ENCODE data around the gene GATAD2B. TPM values are rescaled to one million over a fixed set of nuclear protein-coding genes. Genes with fewer than 3 reads are reported as not detected.

The GATAD2B gene
- total and polyA plus RNA-seq, 2 donors (not counting 3 experiments of a cell fraction or from before 2014, with no cell fraction given), result 8.5 to 46.3 TPM

DNA sequence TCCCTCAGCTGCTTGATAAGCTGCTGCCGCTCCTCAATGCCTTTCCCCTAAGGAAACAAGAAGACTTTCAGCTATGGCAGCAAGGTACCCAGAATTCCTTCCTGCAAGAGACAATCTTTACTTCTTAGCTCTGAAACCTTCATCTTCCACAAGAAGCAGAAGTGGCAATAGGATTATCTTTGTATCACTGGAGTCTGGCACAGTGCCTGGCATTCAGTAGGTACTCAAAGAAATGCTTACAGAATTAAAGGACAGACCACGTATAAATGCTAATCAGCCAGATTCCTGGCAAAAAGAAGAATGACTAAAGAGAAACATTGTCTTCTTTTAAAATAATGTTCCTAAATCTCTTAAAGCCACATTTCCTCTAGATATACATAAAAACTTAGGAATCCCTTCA is 103.9 kb downstream of the GATAD2B start:
- POLR2A ChIA-PET, result no interaction called here
- FAIRE-seq, result no peak
- TF ChIP-seq JUN (IDR thresholded peaks at IDR 0.05; ENCODE audit: borderline replicate concordance, insufficient read depth, insufficient read length, low read depth) (no peak), GATA2 (IDR thresholded peaks at IDR 0.05; ENCODE audit: insufficient read depth, insufficient read length, low read depth, low read length) (no peak), CTCF (IDR thresholded peaks at IDR 0.05; ENCODE audit: extremely low read depth in 1 of 2, insufficient read depth in 1 of 2, low read depth in 1 of 2, low read length in 2 of 2) (no peak), POLR2A (IDR thresholded peaks at IDR 0.05; ENCODE audit: low read depth, low read length) (no peak), POLR2AphosphoS5 (IDR thresholded peaks at IDR 0.05; ENCODE audit: insufficient read depth, low read depth, low read length) (no peak), FOS (IDR thresholded peaks at IDR 0.05; ENCODE audit: borderline replicate concordance, insufficient read depth, low read length) (no peak), EZH2 (IDR thresholded peaks at IDR 0.05; ENCODE audit: borderline replicate concordance, low read depth, low read length, severe bottlenecking) (no peak), MYC (IDR thresholded peaks at IDR 0.05; ENCODE audit: low read depth, low read length) (no peak)
- TF ChIP-seq, protein P1, sequence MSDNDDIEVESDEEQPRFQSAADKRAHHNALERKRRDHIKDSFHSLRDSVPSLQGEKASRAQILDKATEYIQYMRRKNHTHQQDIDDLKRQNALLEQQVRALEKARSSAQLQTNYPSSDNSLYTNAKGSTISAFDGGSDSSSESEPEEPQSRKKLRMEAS (IDR thresholded peaks at IDR 0.05; ENCODE audit: insufficient read depth, insufficient read length), result no peak

More for the DNA sequence above, 103.9 kb downstream of the GATAD2B start:
- Histone ChIP-seq H3K9me3 (replicated peaks; ENCODE audit: control insufficient read depth, insufficient read depth, low read length) (no peaks in the 10 kb centered on the region), H3K9ac (replicated peaks; ENCODE audit: extremely low read depth, insufficient read depth, low read length) (no peak overlapping the region), H3K27ac (ENCODE audit: insufficient read depth, low read depth, low read length) (no peak overlapping the region), H3K79me2 (ENCODE audit: control insufficient read depth, insufficient read depth, low read length) (peaks cover 2% of the 10 kb centered on the region), H2AFZ (ENCODE audit: low read depth, low read length) (no peak overlapping the region), H4K20me1 (replicated peaks; ENCODE audit: control insufficient read depth, extremely low read depth, insufficient read depth, low read length) (no peaks in the 10 kb centered on the region), H3K4me2 (ENCODE audit: insufficient read depth, low read length) (no peak overlapping the region), H3K9me1 (replicated peaks; ENCODE audit: control insufficient read depth, extremely low read depth, insufficient read depth, low read length) (no peaks in the 10 kb centered on the region), H3K4me3 (replicated peaks in 1 of 3; ENCODE audit: insufficient read depth in 1 of 3, low read depth in 1 of 3, low read length in 3 of 3) (no peak overlapping the region), H3K36me3 (ENCODE audit: control insufficient read depth in 2 of 2, extremely low read depth in 1 of 2, insufficient read depth in 2 of 2, low read length in 2 of 2) (peaks cover 11 to 20% of the 10 kb centered on the region in 2 experiments), H3K4me1 (ENCODE audit: control insufficient read depth, extremely low read depth, insufficient read depth, low read length) (peaks cover 10% of the 10 kb centered on the region), H3K27me3 (ENCODE audit: control insufficient read depth in 2 of 2, insufficient read depth in 2 of 2, low read length in 2 of 2) (no peaks in the 10 kb centered on the region)
- BruUV-seq (replicated peaks), result no TSS peak
- dilution Hi-C loops (cut with MboI; ENCODE audit: extremely low pct_ligation_motif_present, low sequenced_read_pairs), result no loop called here
- no peak for DNase-seq (ENCODE audit: low read depth, low spot score)
- CTCF ChIA-PET, result interaction anchor here (6.4 kb wide), 1 partner anchor 127 kb away, joined by 65 read pairs; the partner anchor contains the start of gene DENND4B
- intact Hi-C loops (cut with micrococcal nuclease), result no loop called here

All from endothelial cell of umbilical vein (primary cell).